Endothelial cell (in vitro differentiated cells): ENCODE results near the gene TMEM59L. TPM values are rescaled to one million over a fixed set of nuclear protein-coding genes. Genes with fewer than 3 reads are reported as not detected.

Experiments used
- DNase-seq: peaks from one replicate; pipeline ENCODE4 v3.0.0; 2021; ENCODE audit warnings: low spot score
- H3K27ac Mint-ChIP-seq: one replicate; pipeline ENCODE4 v1.8.0; 2021; ENCODE audit warnings: mixed read lengths, inconsistent platforms; ENCODE audit not compliant: unreplicated experiment
- H3K27me3 Mint-ChIP-seq: one replicate; pipeline ENCODE4 v1.8.0; 2021; ENCODE audit warnings: mild to moderate bottlenecking, moderate library complexity, mixed read lengths, inconsistent platforms; ENCODE audit not compliant: unreplicated experiment
- H3K36me3 Mint-ChIP-seq: one replicate; pipeline ENCODE4 v1.8.0; 2021; ENCODE audit warnings: mild to moderate bottlenecking, low read depth, mixed read lengths, inconsistent platforms; ENCODE audit not compliant: unreplicated experiment
- H3K4me1 Mint-ChIP-seq: one replicate; pipeline ENCODE4 v1.8.0; 2021; ENCODE audit warnings: mild to moderate bottlenecking, mixed read lengths, inconsistent platforms; ENCODE audit not compliant: unreplicated experiment
- H3K4me3 Mint-ChIP-seq: one replicate; pipeline ENCODE4 v1.8.0; 2021; ENCODE audit warnings: mild to moderate bottlenecking, mixed read lengths, inconsistent platforms; ENCODE audit not compliant: unreplicated experiment
- H3K9me3 Mint-ChIP-seq: one replicate; pipeline ENCODE4 v1.8.0; 2021; ENCODE audit warnings: mixed read lengths, inconsistent platforms; ENCODE audit not compliant: unreplicated experiment
- total RNA-seq: library from RNA; stranded (reverse); fragmentation: NEBNext Ultra II Directional; extraction: Animal tissue kit (Norgen Biotek cat#: 25700); gene quantifications from one replicate; pipeline ENCODE4 v1.2.1, GENCODE V29; 2021; ENCODE audit not compliant: unreplicated experiment
- TF ChIP-seq, protein P1 (sequence below): fragments of 200-600 bp; sonication (generic); IDR thresholded peaks from one replicate; pipeline ENCODE4 v1.5.0; 2021; ENCODE audit warnings: antibody characterized with exemption; ENCODE audit not compliant: unreplicated experiment

TMEM59L gene
- total RNA-seq, 1 donor from 2014 or later = 0.15 TPM

DNA sequence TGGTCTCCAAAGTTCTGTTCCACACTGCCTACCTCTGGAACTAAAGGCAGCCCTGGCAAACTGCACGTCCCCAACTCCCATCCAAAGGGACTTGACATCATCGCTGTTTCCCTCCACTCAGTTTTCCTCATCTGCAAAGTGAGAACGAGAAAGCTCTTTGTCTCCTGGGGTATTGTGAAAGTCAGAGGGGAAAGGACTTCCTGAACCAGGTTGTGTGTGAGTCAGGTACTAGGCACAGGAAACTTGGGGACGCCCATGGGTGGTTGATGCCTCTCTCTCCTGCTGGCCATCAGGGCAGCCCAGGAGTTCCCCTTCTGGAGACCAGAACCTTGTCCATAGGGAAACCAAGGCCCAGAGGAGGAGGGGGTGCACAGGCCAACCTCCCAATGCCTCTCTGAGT is 10.8 kb upstream of the TMEM59L start:
- TF ChIP-seq, protein P1, sequence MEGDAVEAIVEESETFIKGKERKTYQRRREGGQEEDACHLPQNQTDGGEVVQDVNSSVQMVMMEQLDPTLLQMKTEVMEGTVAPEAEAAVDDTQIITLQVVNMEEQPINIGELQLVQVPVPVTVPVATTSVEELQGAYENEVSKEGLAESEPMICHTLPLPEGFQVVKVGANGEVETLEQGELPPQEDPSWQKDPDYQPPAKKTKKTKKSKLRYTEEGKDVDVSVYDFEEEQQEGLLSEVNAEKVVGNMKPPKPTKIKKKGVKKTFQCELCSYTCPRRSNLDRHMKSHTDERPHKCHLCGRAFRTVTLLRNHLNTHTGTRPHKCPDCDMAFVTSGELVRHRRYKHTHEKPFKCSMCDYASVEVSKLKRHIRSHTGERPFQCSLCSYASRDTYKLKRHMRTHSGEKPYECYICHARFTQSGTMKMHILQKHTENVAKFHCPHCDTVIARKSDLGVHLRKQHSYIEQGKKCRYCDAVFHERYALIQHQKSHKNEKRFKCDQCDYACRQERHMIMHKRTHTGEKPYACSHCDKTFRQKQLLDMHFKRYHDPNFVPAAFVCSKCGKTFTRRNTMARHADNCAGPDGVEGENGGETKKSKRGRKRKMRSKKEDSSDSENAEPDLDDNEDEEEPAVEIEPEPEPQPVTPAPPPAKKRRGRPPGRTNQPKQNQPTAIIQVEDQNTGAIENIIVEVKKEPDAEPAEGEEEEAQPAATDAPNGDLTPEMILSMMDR = no peak
- no peak overlapping the region for H3K4me3 Mint-ChIP-seq
- H3K9me3 Mint-ChIP-seq = no peaks in the 10 kb centered on the region
- H3K27ac Mint-ChIP-seq = no peak overlapping the region
- peaks cover 37% of the 10 kb centered on the region for H3K27me3 Mint-ChIP-seq
- peaks cover 4% of the 10 kb centered on the region for H3K36me3 Mint-ChIP-seq
- H3K4me1 Mint-ChIP-seq = peaks cover 9% of the 10 kb centered on the region
- no peak for DNase-seq

DNA sequence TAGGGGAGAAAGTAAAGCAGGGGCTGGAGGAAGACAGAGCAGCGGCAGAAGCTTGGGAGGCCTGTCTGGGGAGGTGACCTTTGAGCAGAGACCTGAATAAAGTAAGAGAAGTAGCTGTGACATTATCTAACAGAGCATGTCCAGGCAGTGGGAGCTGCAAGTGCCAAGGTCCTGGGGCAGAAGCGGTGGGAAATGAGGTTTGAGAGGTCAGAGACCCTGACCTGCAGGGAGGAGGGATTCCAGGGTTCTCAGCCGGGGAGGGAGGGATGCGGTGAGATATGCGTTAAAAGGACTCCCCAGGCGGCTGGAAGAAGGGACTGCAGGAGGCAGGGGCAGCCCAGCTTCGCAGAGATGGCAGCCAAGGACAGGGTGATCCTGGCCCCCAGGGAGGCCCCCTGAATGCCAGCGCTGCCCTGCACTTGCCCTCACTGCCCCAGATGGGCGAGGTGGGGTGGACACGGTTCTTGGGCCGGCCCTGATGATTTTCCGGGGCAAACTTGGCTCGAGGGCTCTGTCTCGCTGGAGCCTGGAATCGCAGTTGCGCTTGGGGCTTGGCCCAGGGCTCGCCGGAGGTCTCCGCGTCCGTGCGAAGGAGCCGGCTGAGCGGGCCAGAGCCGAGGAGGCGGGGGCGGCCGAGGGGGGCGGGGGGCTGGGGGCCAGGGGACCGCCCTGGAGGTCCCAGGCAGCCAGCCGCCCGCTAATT is 9.3 kb upstream of the TMEM59L start:
- Mint-ChIP-seq H3K4me3 (no peak overlapping the region), H3K27ac (no peak overlapping the region), H3K4me1 (peaks cover 9% of the 10 kb centered on the region)

DNA sequence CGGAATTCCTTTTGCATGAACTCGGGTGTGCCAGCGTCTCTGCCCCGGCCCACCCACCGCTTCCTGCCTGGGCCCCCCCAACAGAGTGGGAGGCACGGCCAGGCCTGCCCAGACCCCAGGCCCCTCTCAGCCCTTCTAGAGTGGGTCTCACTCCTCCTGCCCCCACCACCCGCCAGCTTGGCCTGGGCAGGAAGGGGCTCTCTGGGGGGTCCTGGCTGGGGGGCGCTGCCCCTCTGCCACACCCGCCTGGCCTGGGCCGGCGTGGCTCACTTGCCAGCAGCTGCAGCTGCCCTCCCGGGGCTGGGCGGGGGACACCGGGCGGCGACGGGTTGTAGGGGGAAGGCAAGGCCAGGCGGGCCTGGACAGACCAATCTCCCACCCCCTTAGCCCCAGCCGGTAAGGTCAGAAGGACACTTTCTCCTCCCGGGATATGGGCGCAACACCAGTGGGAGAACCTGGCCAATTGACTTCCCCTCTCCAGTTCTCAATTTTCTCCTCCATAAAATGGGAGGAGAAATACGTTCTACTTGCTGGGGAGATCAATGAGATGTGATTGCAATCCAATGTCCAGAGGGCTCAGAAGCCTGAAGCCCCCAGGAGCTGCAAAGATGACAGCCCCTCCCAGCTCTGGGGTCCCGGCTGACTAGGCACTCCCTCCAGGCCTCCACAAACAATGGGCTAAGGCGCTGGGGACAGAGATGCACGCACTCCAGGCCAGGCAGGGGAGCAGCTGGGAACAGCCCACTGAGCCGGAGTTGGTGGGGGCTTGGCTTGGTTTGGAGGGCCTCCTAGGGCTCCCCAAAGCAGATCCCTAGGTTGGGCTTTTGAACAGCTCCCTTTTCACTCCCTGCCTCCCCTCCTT is 8.5 kb upstream of the TMEM59L start:
- H3K4me1 Mint-ChIP-seq = peaks cover 12% of the 10 kb centered on the region
- H3K36me3 Mint-ChIP-seq = peaks cover 7% of the 10 kb centered on the region
- peaks cover 38% of the 10 kb centered on the region for H3K27me3 Mint-ChIP-seq
- TF ChIP-seq, protein P1 = no peak
- H3K4me3 Mint-ChIP-seq = no peak overlapping the region
- DNase-seq = no peak
- H3K9me3 Mint-ChIP-seq = no peaks in the 10 kb centered on the region
- H3K27ac Mint-ChIP-seq = no peak overlapping the region

More for the DNA sequence above, 9.3 kb upstream of the TMEM59L start:
- TF ChIP-seq, protein P1 = no peak
- peaks cover 38% of the 10 kb centered on the region for H3K27me3 Mint-ChIP-seq
- DNase-seq = peak; percentile 36
- peaks cover 4% of the 10 kb centered on the region for H3K36me3 Mint-ChIP-seq
- no peaks in the 10 kb centered on the region for H3K9me3 Mint-ChIP-seq

DNA sequence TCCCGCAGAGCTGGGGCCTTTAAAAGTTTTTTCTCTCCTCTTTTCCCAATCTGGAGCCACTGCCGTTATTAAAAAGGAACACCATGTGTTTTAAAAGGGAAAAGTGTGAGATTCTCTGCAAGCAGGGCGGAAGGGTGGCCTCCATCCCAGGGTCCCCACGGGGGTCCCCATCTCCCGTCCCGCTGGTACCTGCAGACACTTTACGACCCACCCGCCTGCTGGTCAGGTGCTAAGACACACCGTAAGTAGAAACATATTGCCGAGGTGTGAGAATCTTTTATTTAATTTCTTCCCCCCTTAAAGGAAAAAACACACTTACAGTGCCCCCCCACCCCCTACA is 7.9 kb upstream of the TMEM59L start:
- DNase-seq = no peak
- peaks cover 12% of the 10 kb centered on the region for H3K4me1 Mint-ChIP-seq
- H3K4me3 Mint-ChIP-seq = no peak overlapping the region
- TF ChIP-seq, protein P1 = no peak
- no peaks in the 10 kb centered on the region for H3K9me3 Mint-ChIP-seq
- no peak overlapping the region for H3K27ac Mint-ChIP-seq
- peaks cover 36% of the 10 kb centered on the region for H3K27me3 Mint-ChIP-seq
- peaks cover 7% of the 10 kb centered on the region for H3K36me3 Mint-ChIP-seq

DNA sequence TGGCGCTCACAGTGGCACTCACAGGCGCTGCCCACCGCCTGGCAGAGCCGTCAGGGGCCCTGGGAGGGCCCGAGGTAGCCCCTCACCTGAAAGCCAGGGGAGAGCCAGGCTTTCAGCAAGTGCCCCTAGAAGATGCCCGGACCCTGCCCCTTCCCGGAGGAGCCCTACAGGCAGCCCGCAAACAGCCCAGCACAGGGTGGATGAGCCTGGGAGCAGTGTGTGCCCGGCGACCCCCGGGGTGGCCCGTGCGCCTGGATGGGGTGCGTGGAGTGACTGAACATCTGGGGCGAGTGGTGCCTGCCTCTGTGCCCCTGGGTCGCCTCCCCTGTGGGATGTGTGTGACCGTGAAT is 7.5 kb upstream of the TMEM59L start:
- Mint-ChIP-seq H3K27me3 (peaks cover 38% of the 10 kb centered on the region), H3K4me1 (peaks cover 12% of the 10 kb centered on the region), H3K9me3 (no peaks in the 10 kb centered on the region), H3K4me3 (peak overlapping the region; percentile 76), H3K36me3 (peaks cover 7% of the 10 kb centered on the region), H3K27ac (peak overlapping the region; percentile 77)
- TF ChIP-seq, protein P1 = no peak
- no peak for DNase-seq
